Fibroblast of mammary gland (primary cell): ENCODE data around the gene GCNT4.

ENCODE experiments used
- DNase-seq: peaks from one replicate; pipeline ENCODE4 v3.0.0-alpha.2; 2010; ENCODE audit warnings: low read depth
- H3K4me3 ChIP-seq: 2 replicates; pipeline ENCODE4 v1.5.1; 2011; ENCODE audit warnings: low read depth, mild to moderate bottlenecking, low read length, moderate library complexity; ENCODE audit not compliant: control insufficient read depth
- TF ChIP-seq, protein P1 (sequence below): conservative IDR thresholded peaks from 2 replicates; pipeline ENCODE4 v1.5.1; 2011; ENCODE audit warnings: low read depth, low read length, inconsistent platforms; ENCODE audit not compliant: control insufficient read depth, insufficient read depth

GCNT4 gene

DNA sequence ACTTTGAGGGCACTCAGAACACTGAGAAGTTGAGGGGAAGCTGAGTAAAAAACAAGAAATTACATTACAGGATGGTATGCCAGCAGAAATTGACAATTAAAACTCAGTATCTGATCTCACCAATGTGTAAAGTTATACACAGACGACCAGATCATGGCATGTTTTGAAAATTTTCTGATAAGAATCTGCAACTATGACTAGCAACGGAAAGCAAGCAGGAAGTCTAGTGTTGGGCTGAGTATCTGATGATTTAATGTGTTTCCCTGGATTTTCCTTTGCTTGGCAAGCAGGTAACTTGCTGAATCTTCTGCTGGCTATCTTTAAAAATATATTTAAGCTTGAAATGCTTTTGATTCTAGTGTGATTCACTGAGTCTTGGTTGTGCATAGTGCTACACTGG lies 5.2 kb upstream of the GCNT4 start:
- TF ChIP-seq, protein P1, sequence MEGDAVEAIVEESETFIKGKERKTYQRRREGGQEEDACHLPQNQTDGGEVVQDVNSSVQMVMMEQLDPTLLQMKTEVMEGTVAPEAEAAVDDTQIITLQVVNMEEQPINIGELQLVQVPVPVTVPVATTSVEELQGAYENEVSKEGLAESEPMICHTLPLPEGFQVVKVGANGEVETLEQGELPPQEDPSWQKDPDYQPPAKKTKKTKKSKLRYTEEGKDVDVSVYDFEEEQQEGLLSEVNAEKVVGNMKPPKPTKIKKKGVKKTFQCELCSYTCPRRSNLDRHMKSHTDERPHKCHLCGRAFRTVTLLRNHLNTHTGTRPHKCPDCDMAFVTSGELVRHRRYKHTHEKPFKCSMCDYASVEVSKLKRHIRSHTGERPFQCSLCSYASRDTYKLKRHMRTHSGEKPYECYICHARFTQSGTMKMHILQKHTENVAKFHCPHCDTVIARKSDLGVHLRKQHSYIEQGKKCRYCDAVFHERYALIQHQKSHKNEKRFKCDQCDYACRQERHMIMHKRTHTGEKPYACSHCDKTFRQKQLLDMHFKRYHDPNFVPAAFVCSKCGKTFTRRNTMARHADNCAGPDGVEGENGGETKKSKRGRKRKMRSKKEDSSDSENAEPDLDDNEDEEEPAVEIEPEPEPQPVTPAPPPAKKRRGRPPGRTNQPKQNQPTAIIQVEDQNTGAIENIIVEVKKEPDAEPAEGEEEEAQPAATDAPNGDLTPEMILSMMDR = no peak
- DNase-seq = no peak
- H3K4me3 ChIP-seq = no peak overlapping the region

DNA sequence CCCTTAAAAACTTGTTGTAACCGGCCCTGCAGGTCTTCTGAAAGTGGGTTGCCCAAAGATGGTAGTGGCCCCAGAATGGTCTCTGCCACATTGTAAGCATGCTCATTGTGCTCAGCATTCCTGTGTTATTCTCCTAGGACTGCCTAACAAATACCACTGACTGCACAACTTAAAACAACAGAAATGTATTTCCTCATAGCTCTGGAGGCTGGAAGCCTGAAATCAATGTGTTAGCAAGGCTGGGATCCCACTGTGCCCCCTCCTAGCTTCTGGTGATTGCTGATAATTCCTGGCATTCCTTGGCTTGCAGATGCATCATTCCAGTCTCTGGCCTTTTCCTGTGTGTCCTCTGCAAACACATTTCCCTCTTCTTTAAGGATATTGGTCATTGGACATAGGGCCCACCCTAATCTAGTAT lies 3.4 kb upstream of the GCNT4 start:
- no peak overlapping the region for H3K4me3 ChIP-seq
- TF ChIP-seq, protein P1 = no peak
- DNase-seq = peak; percentile 8

DNA sequence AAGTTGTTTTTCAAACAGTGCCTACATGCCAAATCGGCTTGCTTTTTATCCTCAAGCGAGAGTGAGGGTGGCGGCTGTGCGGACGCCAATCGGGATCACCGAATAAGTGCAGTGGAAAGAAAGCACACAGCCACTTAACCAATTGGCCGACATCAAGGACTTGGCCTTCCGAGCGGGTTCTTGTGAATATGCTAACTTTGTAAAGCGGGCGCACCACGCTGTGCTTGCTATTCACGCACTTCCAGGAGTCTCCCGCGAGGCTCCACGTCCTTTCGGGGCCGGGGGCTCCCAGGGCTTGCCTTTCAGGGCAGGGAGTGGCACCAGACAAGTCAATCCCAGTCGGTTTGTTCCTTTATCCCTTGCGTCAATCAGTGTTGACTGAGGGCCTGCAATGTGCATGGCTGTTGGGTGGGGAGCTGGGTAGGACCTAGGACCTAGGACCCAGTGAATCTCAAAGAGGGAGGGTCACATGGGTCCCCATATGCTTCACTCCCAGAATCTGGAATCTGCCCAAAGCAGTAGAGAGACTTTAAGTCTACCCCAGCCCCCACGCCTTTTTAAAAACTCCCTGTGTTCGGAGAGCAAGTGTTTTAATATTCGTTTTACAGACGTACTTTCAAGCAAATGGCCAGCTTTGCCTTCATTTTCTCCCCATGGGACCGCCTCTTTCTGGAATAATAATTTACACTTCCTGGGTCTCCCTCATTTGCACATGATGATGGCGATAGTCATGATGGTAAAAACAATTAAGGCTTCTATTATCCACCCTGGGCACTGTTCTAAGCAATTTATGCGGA lies 2.0 kb upstream of the GCNT4 start:
- peak overlapping the region; percentile 52 for H3K4me3 ChIP-seq
- TF ChIP-seq, protein P1 = no peak
- peak; percentile 38 for DNase-seq

DNA sequence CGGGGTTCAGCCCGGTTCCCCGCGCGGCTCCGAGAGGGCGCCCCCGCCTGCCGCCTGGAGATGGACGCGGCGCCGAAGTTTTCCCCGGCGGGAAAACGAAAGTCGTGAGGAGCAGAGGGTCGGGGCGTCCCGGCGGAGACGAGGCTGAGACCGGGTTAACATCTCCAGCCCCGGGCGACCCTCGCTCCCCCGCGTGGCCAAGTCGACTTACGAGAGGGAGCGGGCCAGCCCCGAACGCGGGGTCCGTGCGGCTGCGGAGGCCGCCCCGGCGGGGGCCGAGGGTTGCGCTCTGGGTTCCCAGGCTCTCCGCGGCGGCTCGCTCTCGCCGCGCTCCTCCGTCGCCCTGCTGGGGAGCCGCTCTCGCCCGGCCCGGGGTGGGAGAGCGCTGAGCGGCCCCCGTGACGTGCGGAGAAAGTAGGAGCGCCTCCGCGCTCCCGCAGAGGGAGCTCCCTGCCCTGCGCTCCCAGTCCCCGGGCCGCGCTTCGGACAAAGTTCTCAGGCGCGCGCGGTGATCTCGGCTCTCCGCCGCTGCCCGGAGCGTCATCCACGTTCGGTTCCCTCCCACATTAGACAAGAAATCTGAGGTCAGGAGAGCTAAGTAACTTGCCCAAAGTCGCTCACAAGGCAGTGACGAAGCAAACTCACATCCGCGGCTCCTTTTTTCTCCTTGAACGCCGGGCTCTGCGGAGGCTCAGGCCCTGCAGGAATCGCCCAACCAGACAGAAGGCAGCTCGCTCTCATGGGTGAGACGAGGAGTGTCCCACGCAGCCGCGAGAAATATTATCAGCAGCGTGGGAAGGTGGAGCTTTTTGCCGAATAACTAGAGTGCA lies 1.2 kb upstream of the GCNT4 start:
- TF ChIP-seq, protein P1 = no peak
- peak; percentile 83 for DNase-seq
- H3K4me3 ChIP-seq = peak overlapping the region; percentile 52

DNA sequence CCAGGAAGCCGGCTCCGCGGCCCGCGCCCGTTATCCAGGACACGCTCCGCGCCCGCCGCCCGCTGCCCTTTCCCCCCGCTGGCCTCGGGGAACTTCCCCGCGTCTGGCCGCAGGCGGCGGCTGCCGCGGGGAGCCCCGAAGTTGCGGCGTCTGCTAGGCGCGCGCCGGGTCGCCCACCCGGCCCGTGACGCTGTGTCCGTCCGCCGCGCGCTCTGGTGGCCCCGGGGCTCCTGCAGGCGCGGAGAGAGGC lies 621 bp upstream of the GCNT4 start:
- TF ChIP-seq, protein P1 = no peak
- DNase-seq = no peak
- peak overlapping the region; percentile 52 for H3K4me3 ChIP-seq

DNA sequence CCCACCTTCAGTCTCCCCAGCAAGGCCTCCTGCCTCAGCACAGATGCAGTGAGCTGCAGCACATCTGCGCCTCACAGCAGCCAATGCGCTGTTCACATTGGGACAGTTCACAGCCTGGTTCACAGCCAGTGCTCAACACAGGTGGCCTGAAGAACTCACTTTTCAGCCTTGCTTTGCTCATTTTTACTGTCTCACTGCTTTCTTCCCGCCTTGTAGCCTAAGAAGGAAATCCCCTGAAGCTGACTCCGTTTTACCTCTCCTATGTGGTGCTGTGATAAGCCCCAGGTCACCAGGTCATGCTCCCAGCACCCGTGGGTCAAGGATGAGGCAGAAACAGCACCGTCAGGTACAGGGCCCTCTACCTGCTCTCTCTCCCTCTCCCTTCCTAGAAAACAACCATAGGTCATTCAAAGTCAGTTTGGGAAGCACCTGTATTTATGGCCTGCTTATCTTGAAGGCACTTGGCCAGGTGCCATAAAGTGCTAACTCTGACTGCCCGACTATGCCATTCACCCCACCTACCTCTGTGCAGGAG lies 1.1 kb downstream of the GCNT4 start:
- DNase-seq = no peak
- TF ChIP-seq, protein P1 = no peak
- no peak overlapping the region for H3K4me3 ChIP-seq
